HepG2 (cell line): ENCODE data around the gene SRP14.
A peak's percentile ranks its signal among the peaks of the same experiment; 100 is the strongest.

Experiments used
- AFF4 ChIP-seq: sonication (generic); formaldehyde crosslinking; IDR thresholded peaks from 2 replicates; pipeline ENCODE4 v1.4.0; 2020; ENCODE audit warnings: missing genetic modification reagents
- ATF3 ChIP-seq: sonication (generic); formaldehyde crosslinking; IDR thresholded peaks from 2 replicates; pipeline ENCODE4 v1.4.0; 2020; ENCODE audit warnings: missing genetic modification reagents
- CTCF ChIP-seq: sonication (generic); formaldehyde crosslinking; IDR thresholded peaks from 2 replicates; pipeline ENCODE4 v1.5.0; 2020; ENCODE audit warnings: mild to moderate bottlenecking, missing genetic modification reagents, moderate library complexity
- EZH2 ChIP-seq: conservative IDR thresholded peaks from 2 replicates; pipeline ENCODE4 v1.6.1; 2012; ENCODE audit warnings: mild to moderate bottlenecking, low read depth, low read length, moderate library complexity
- GMEB1 ChIP-seq: sonication (generic); formaldehyde crosslinking; IDR thresholded peaks from 2 replicates; pipeline ENCODE4 v1.5.1; 2020; ENCODE audit warnings: missing genetic modification reagents, mild to moderate bottlenecking, borderline replicate concordance
- HCFC1 ChIP-seq: fragments of 150-350 bp; IDR thresholded peaks from 2 replicates; pipeline ENCODE4 v1.6.1; 2014; ENCODE audit warnings: low read depth, low read length
- KLF16 ChIP-seq, 2 experiments: sonication (generic) in 1 of 2; formaldehyde crosslinking in 1 of 2; IDR thresholded peaks; 2 replicates each; pipeline versions ENCODE4 v1.6.1 to v1.8.0; 2016 to 2023; ENCODE audit warnings: missing genetic modification reagents in 2 of 2, missing compliant biosample characterization in 1 of 2
- MXD1 ChIP-seq: sonication (generic); formaldehyde crosslinking; IDR thresholded peaks from 2 replicates; pipeline ENCODE4 v1.4.0; 2020; ENCODE audit warnings: mild to moderate bottlenecking, missing genetic modification reagents
- POLR2A ChIP-seq, 2 experiments: IDR thresholded peaks; 2 replicates each; pipeline ENCODE4 v1.6.1; 2011; ENCODE audit warnings: low read depth in 2 of 2, low read length in 2 of 2, mild to moderate bottlenecking in 1 of 2, moderate library complexity in 1 of 2; ENCODE audit not compliant: insufficient read depth in 1 of 2
- POLR2AphosphoS5 ChIP-seq: IDR thresholded peaks from 2 replicates; pipeline ENCODE4 v1.6.1; 2012; ENCODE audit warnings: low read depth, low read length
- SMAD3 ChIP-seq: sonication (generic); formaldehyde crosslinking; IDR thresholded peaks from 2 replicates; pipeline ENCODE4 v1.4.0; 2020; ENCODE audit warnings: missing genetic modification reagents
- TBX3 ChIP-seq: fragments of 450-650 bp; IDR thresholded peaks from 2 replicates; pipeline ENCODE4 v1.6.1; 2017; ENCODE audit warnings: antibody characterized with exemption, mild to moderate bottlenecking, inconsistent platforms, borderline replicate concordance
- ZNF703 ChIP-seq: sonication (generic); formaldehyde crosslinking; IDR thresholded peaks from 2 replicates; pipeline ENCODE4 v1.5.1; 2020; ENCODE audit warnings: missing genetic modification reagents, mild to moderate bottlenecking, moderate library complexity, borderline replicate concordance

- TF ChIP-seq KLF16 (CRISPR knock-in tag; IDR thresholded peaks at IDR 0.05): no peak
- no peak for TF ChIP-seq ATF3
- no peak for TF ChIP-seq SMAD3 (CRISPR knock-in tag)
- no peak for TF ChIP-seq POLR2AphosphoS5
- TF ChIP-seq ZNF703 (CRISPR knock-in tag): no peak
- no peak for TF ChIP-seq AFF4
- TF ChIP-seq MXD1 (CRISPR knock-in tag): no peak
- no peak for TF ChIP-seq POLR2A (IDR thresholded peaks at IDR 0.05; ENCODE audit: insufficient read depth in 1 of 2, low read depth in 2 of 2, low read length in 2 of 2)
- no peak for TF ChIP-seq GMEB1 (CRISPR knock-in tag)
- no peak for TF ChIP-seq HCFC1
- no peak for TF ChIP-seq EZH2
- TF ChIP-seq TBX3: no peak
- TF ChIP-seq CTCF: peak; percentile 99
Measured at GRCh38 chr15:40044717-40045571, 6.0 kb upstream of the SRP14 start.
